Measurements from ENCODE around the gene UBA52.

Gene UBA52

GRCh38 chr19:18608805-18609716, 37.4 kb downstream of the UBA52 start:
- DNase-seq (ENCODE audit: low read depth) = no peak

- no peak for DNase-seq (ENCODE audit: low read depth)
Observed at GRCh38 chr19:18609717-18610051, 38.0 kb downstream of the UBA52 start.

- DNase-seq (ENCODE audit: low read depth) = no peak
Observed at GRCh38 chr19:18610245-18610555, 38.5 kb downstream of the UBA52 start.

GRCh38 chr19:18610556-18611326, 39.1 kb downstream of the UBA52 start:
- no peak for DNase-seq (ENCODE audit: low read depth)

- no peak for DNase-seq (ENCODE audit: low read depth)
Observed at GRCh38 chr19:18611327-18612050, 39.8 kb downstream of the UBA52 start.

GRCh38 chr19:18612051-18612771, 40.6 kb downstream of the UBA52 start:
- DNase-seq (ENCODE audit: low read depth) = no peak

GRCh38 chr19:18612772-18613588, 41.3 kb downstream of the UBA52 start, which contains the start of gene TMEM59L:
TSS of gene TMEM59L (plus strand) at chr19:18612870. CDS start at chr19:18612959, 89 bp downstream.
- DNase-seq (ENCODE audit: low read depth) = no peak

- DNase-seq (ENCODE audit: low read depth) = no peak
Observed at GRCh38 chr19:18613589-18614234, 42.1 kb downstream of the UBA52 start.

- DNase-seq (ENCODE audit: low read depth) = no peak
Observed at GRCh38 chr19:18616023-18616422, 44.4 kb downstream of the UBA52 start.

- no peak for DNase-seq (ENCODE audit: low read depth)
Observed at GRCh38 chr19:18617562-18617961, 45.9 kb downstream of the UBA52 start.

GRCh38 chr19:18618236-18618635, 46.6 kb downstream of the UBA52 start:
- DNase-seq (ENCODE audit: low read depth) = no peak

GRCh38 chr19:18620311-18620710, 48.7 kb downstream of the UBA52 start:
- no peak for DNase-seq (ENCODE audit: low read depth)

- DNase-seq (ENCODE audit: low read depth) = no peak
Observed at GRCh38 chr19:18620902-18621301, 49.2 kb downstream of the UBA52 start.

- no peak for DNase-seq (ENCODE audit: low read depth)
Observed at GRCh38 chr19:18626906-18627305, 55.2 kb downstream of the UBA52 start.

Measured in GM04504 (cell line).